Astrocyte (in vitro differentiated cells and primary cell): ENCODE measurements around the gene FIZ1. TPM values are rescaled to one million over a fixed set of nuclear protein-coding genes. Genes with fewer than 3 reads are reported as not detected.

Experiments used
- DNase-seq: peaks from one replicate; pipeline ENCODE4 v3.0.0-alpha.2; 2010; ENCODE audit warnings: low read depth
- FAIRE-seq: peaks from 2 replicates; lab custom pipeline; 2011; peaks lifted over from hg19 to GRCh38; lab: Jason Lieb, UNC
- H2AFZ ChIP-seq: 2 replicates; pipeline ENCODE4 v1.6.0; 2012; ENCODE audit warnings: low read depth, low read length, inconsistent platforms
- H3K27ac ChIP-seq: 2 replicates; pipeline ENCODE4 v1.5.1; 2011; ENCODE audit warnings: low read depth, low read length, inconsistent platforms
- H3K27me3 ChIP-seq: 2 replicates; pipeline ENCODE4 v1.6.0; 2011; ENCODE audit warnings: low read length, inconsistent platforms; ENCODE audit not compliant: insufficient read depth
- H3K36me3 ChIP-seq: 2 replicates; pipeline ENCODE4 v1.5.1; 2011; ENCODE audit warnings: low read length, inconsistent platforms; ENCODE audit not compliant: insufficient read depth
- H3K4me1 ChIP-seq: 2 replicates; pipeline ENCODE4 v1.5.1; 2011; ENCODE audit warnings: low read length, inconsistent platforms; ENCODE audit not compliant: insufficient read depth
- H3K4me2 ChIP-seq: 2 replicates; pipeline ENCODE4 v1.6.0; 2012; ENCODE audit warnings: low read length, inconsistent platforms
- H3K4me3 ChIP-seq: 2 replicates; pipeline ENCODE4 v1.5.1; 2011; ENCODE audit warnings: low read depth, mild to moderate bottlenecking, low read length, inconsistent platforms; ENCODE audit not compliant: insufficient read depth
- H3K79me2 ChIP-seq: 2 replicates; pipeline ENCODE4 v1.6.0; 2012; ENCODE audit warnings: mild to moderate bottlenecking, low read length, inconsistent platforms; ENCODE audit not compliant: insufficient read depth
- H3K9ac ChIP-seq: 2 replicates; pipeline ENCODE4 v1.6.0; 2012; ENCODE audit warnings: mild to moderate bottlenecking, low read length, inconsistent platforms
- H3K9me3 ChIP-seq: 2 replicates; pipeline ENCODE4 v1.5.1; 2012; ENCODE audit warnings: low read depth, mild to moderate bottlenecking, low read length, inconsistent platforms; ENCODE audit not compliant: insufficient read depth
- H4K20me1 ChIP-seq: 2 replicates; pipeline ENCODE4 v1.6.0; 2012; ENCODE audit warnings: low read length, inconsistent platforms; ENCODE audit not compliant: insufficient read depth
- H3K27ac Mint-ChIP-seq: one replicate; pipeline ENCODE4 v1.8.0; 2021; ENCODE audit warnings: mild to moderate bottlenecking, mixed read lengths; ENCODE audit not compliant: unreplicated experiment
- H3K27me3 Mint-ChIP-seq: one replicate; pipeline ENCODE4 v1.8.0; 2021; ENCODE audit warnings: low read depth, mixed read lengths; ENCODE audit not compliant: unreplicated experiment
- H3K36me3 Mint-ChIP-seq: one replicate; pipeline ENCODE4 v1.8.0; 2021; ENCODE audit warnings: low read depth, mixed read lengths; ENCODE audit not compliant: unreplicated experiment
- H3K4me1 Mint-ChIP-seq: one replicate; pipeline ENCODE4 v1.8.0; 2021; ENCODE audit warnings: low read depth, mixed read lengths; ENCODE audit not compliant: unreplicated experiment
- H3K4me3 Mint-ChIP-seq: one replicate; pipeline ENCODE4 v1.8.0; 2021; ENCODE audit warnings: mild to moderate bottlenecking, moderate library complexity, mixed read lengths; ENCODE audit not compliant: unreplicated experiment
- H3K9me3 Mint-ChIP-seq: one replicate; pipeline ENCODE4 v1.8.0; 2021; ENCODE audit warnings: mild to moderate bottlenecking, mixed read lengths; ENCODE audit not compliant: unreplicated experiment
- CTCF ChIP-seq: IDR thresholded peaks from 2 replicates; pipeline ENCODE4 v1.5.1; 2011; ENCODE audit warnings: low read depth, mild to moderate bottlenecking, inconsistent platforms, low read length, moderate library complexity; ENCODE audit not compliant: insufficient read depth
- EZH2 ChIP-seq: IDR thresholded peaks from 2 replicates; pipeline ENCODE4 v1.6.1; 2012; ENCODE audit warnings: mild to moderate bottlenecking, low read length, inconsistent platforms; ENCODE audit not compliant: insufficient read depth
- total RNA-seq: library from RNA; stranded (reverse); gene quantifications from 2 replicates; pipeline ENCODE4 v1.2.1, GENCODE V29; 2021

FIZ1 gene
- total RNA-seq, 1 donor from 2014 or later = 14.5 TPM

- H3K36me3 ChIP-seq = no peaks in the 10 kb centered on the region
- H3K27ac ChIP-seq = no peak overlapping the region
- DNase-seq (no peak), FAIRE-seq (no peak)
- H3K36me3 Mint-ChIP-seq = peaks cover 8% of the 10 kb centered on the region
- H3K4me3 Mint-ChIP-seq = no peak overlapping the region
- no peaks in the 10 kb centered on the region for H3K9me3 ChIP-seq
- no peaks in the 10 kb centered on the region for H3K27me3 Mint-ChIP-seq
- H3K27ac Mint-ChIP-seq = no peak overlapping the region
- no peak overlapping the region for H3K9ac ChIP-seq
- H3K4me1 Mint-ChIP-seq = peaks cover 6% of the 10 kb centered on the region
- H3K27me3 ChIP-seq = no peaks in the 10 kb centered on the region
- H3K79me2 ChIP-seq = peaks cover 8% of the 10 kb centered on the region
- H3K4me2 ChIP-seq = no peak overlapping the region
- no peak overlapping the region for H2AFZ ChIP-seq
- H4K20me1 ChIP-seq = peaks cover 17% of the 10 kb centered on the region
- H3K9me3 Mint-ChIP-seq = no peaks in the 10 kb centered on the region
- TF ChIP-seq EZH2 (no peak), CTCF (no peak)
- H3K4me1 ChIP-seq = no peaks in the 10 kb centered on the region
- no peak overlapping the region for H3K4me3 ChIP-seq
Measured at GRCh38 chr19:55621673-55622231, 22.4 kb upstream of the FIZ1 start.

DNA sequence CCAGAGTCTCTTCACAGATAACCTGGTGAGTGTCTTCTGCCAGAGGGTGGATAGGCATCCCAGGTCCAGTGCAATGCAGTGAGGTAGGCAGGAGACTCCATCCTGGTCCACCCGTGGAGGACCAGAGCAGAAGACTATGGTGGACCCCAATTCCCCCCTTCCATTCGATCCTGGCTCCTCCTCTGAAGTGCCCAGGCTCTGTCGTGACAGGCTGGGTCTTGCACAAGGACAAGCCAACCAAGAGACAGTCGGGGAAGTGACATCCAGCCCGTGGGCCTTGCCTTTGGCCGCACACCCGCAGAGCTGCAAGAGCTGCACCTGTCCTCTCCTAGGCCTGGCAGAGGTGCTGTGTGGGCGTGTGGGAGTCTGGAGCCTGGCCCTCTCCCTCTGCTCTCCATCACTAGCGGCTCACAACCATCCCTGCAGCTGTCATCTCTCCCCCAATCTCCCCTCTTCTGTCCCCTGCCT is 21.9 kb upstream of the FIZ1 start:
- peaks cover 17% of the 10 kb centered on the region for H4K20me1 ChIP-seq
- DNase-seq (no peak), FAIRE-seq (no peak)
- H3K4me3 ChIP-seq = no peak overlapping the region
- Mint-ChIP-seq H3K36me3 (peaks cover 8% of the 10 kb centered on the region), H3K4me3 (no peak overlapping the region), H3K4me1 (peaks cover 6% of the 10 kb centered on the region), H3K27me3 (no peaks in the 10 kb centered on the region), H3K27ac (no peak overlapping the region), H3K9me3 (no peaks in the 10 kb centered on the region)
- H3K9me3 ChIP-seq = no peaks in the 10 kb centered on the region
- H3K4me2 ChIP-seq = no peak overlapping the region
- H3K79me2 ChIP-seq = peaks cover 8% of the 10 kb centered on the region
- H3K36me3 ChIP-seq = no peaks in the 10 kb centered on the region
- H3K27ac ChIP-seq = no peak overlapping the region
- H3K27me3 ChIP-seq = no peaks in the 10 kb centered on the region
- TF ChIP-seq EZH2 (no peak), CTCF (no peak)
- H3K4me1 ChIP-seq = no peaks in the 10 kb centered on the region
- H2AFZ ChIP-seq = no peak overlapping the region
- H3K9ac ChIP-seq = no peak overlapping the region
